RWPE2 (cell line): ENCODE data around the gene DNASE2B.

Experiments
- ATAC-seq: fragments of 200-7000 bp; cut with Tn5 transposase; 3 replicates; pipeline ENCODE4 v1.9.1; 2021; ENCODE audit warnings: low read depth
- DNase-seq: peaks from one replicate; pipeline ENCODE4 v3.0.0-alpha.2; 2020; ENCODE audit warnings: low spot score
- H3K27ac ChIP-seq: fragments of 450-650 bp; 2 replicates; pipeline ENCODE4 v1.5.1; 2017; ENCODE audit warnings: mild to moderate bottlenecking; ENCODE audit not compliant: poor library complexity, severe bottlenecking
- H3K27me3 ChIP-seq: fragments of 250-450 bp; sonication (Bioruptor Pico); 2 replicates; pipeline ENCODE4 v1.5.1; 2021; ENCODE audit warnings: mild to moderate bottlenecking, moderate library complexity; ENCODE audit not compliant: insufficient read depth, poor library complexity, severe bottlenecking
- H3K36me3 ChIP-seq: fragments of 250-450 bp; sonication (Bioruptor Pico); 2 replicates; pipeline ENCODE4 v1.5.1; 2020; ENCODE audit warnings: low read depth, mild to moderate bottlenecking, moderate library complexity
- H3K4me1 ChIP-seq: fragments of 250-450 bp; sonication (Bioruptor Pico); 2 replicates; pipeline ENCODE4 v1.5.1; 2021; ENCODE audit warnings: mild to moderate bottlenecking, moderate library complexity; ENCODE audit not compliant: insufficient read depth, poor library complexity, severe bottlenecking
- H3K4me3 ChIP-seq: fragments of 250-450 bp; sonication (Bioruptor Pico); 2 replicates; pipeline ENCODE4 v1.5.1; 2021; ENCODE audit warnings: mild to moderate bottlenecking, moderate library complexity; ENCODE audit not compliant: severe bottlenecking
- H3K9me3 ChIP-seq: fragments of 250-450 bp; sonication (Bioruptor Pico); 2 replicates; pipeline ENCODE4 v1.5.1; 2021; ENCODE audit warnings: mild to moderate bottlenecking, moderate library complexity; ENCODE audit not compliant: severe bottlenecking
- CTCF ChIP-seq: fragments of 450-650 bp; IDR thresholded peaks from one replicate; pipeline ENCODE4 v1.5.1; 2017; ENCODE audit warnings: mild to moderate bottlenecking, moderate library complexity; ENCODE audit not compliant: poor library complexity, severe bottlenecking

The DNASE2B gene

GRCh38 chr1:84398175-84399155 is at the start of gene DNASE2B:
Gene DNASE2B (plus strand): TSS chr1:84398484. CDS start chr1:84398565, 81 bp downstream.
- Histone ChIP-seq H3K4me1 (peaks cover 6% of the 10 kb centered on the region), H3K27me3 (no peaks in the 10 kb centered on the region), H3K4me3 (no peak within 1 kb of the TSS), H3K9me3 (no peaks in the 10 kb centered on the region), H3K36me3 (no peaks in the 10 kb centered on the region), H3K27ac (no peak within 1 kb of the TSS)
- DNase-seq (no peak), ATAC-seq (no peak)
- no peak for TF ChIP-seq CTCF

- Histone ChIP-seq H3K27me3 (no peaks in the 10 kb centered on the region), H3K9me3 (no peaks in the 10 kb centered on the region), H3K4me3 (no peak overlapping the region), H3K27ac (no peak overlapping the region), H3K36me3 (no peaks in the 10 kb centered on the region), H3K4me1 (no peaks in the 10 kb centered on the region)
- TF ChIP-seq CTCF, result no peak
- DNase-seq (no peak), ATAC-seq (no peak)
These were observed 49.5 kb upstream of the DNASE2B start for GRCh38 chr1:84348759-84349158.

- Histone ChIP-seq H3K27ac (no peak overlapping the region), H3K36me3 (no peaks in the 10 kb centered on the region), H3K27me3 (no peaks in the 10 kb centered on the region), H3K4me1 (no peaks in the 10 kb centered on the region), H3K4me3 (no peak overlapping the region), H3K9me3 (no peaks in the 10 kb centered on the region)
- ATAC-seq, result no peak
- DNase-seq, result no peak
- no peak for TF ChIP-seq CTCF
These were observed 48.2 kb upstream of the DNASE2B start for GRCh38 chr1:84350104-84350503.

- Histone ChIP-seq H3K36me3 (no peaks in the 10 kb centered on the region), H3K9me3 (no peaks in the 10 kb centered on the region), H3K4me3 (no peak overlapping the region), H3K27me3 (no peaks in the 10 kb centered on the region), H3K27ac (no peak overlapping the region), H3K4me1 (no peaks in the 10 kb centered on the region)
- TF ChIP-seq CTCF, result no peak
- DNase-seq (no peak), ATAC-seq (no peak)
These were observed 47.7 kb upstream of the DNASE2B start for GRCh38 chr1:84350550-84350949.
